Activated T-cell treated with anti-CD3 and anti-CD28 coated beads, Interleukin-2, amount 50 U/mL, for 4 hours (primary cell): ENCODE results near the gene FZD2. TPM values are rescaled to one million over a fixed set of nuclear protein-coding genes. Genes with fewer than 3 reads are reported as not detected.
A peak's percentile ranks its signal among the peaks of the same experiment; 100 is the strongest.
"Not testable (repeated sequence)": the region's sequence is repeated elsewhere in the genome, so short reads cannot be mapped to it uniquely, and the experiment has no call there.

Source experiments
- ATAC-seq, 2 donors: fragments of 200-7000 bp; cut with Tn5 transposase; one replicate each; pipeline ENCODE4 v1.10.0; 2021
- DNase-seq: peaks from one replicate; pipeline ENCODE4 v3.0.0-alpha.2; 2020
- H3K27me3 Mint-ChIP-seq: one replicate; pipeline ENCODE4 v1.8.0; 2021; ENCODE audit warnings: low read depth, mixed read lengths
- H3K36me3 Mint-ChIP-seq: one replicate; pipeline ENCODE4 v1.8.0; 2022; ENCODE audit warnings: mixed read lengths; ENCODE audit not compliant: insufficient read depth
- H3K4me1 Mint-ChIP-seq: one replicate; pipeline ENCODE4 v1.8.0; 2021; ENCODE audit warnings: low read depth, mixed read lengths
- H3K4me3 Mint-ChIP-seq: one replicate; pipeline ENCODE4 v1.8.0; 2021; ENCODE audit warnings: mild to moderate bottlenecking, moderate library complexity, mixed read lengths
- H3K9me3 Mint-ChIP-seq: one replicate; pipeline ENCODE4 v1.8.0; 2021; ENCODE audit warnings: mixed read lengths
- total RNA-seq, 3 donors: library from RNA; stranded (reverse); gene quantifications; one replicate each; pipeline ENCODE4 v1.2.1, GENCODE V29; 2021

FZD2 gene
- total RNA-seq, 3 donors from 2014 or later, result 0.08 TPM; not detected in 2

GRCh38 chr17:44558334-44558709 is 1.0 kb downstream of the FZD2 start:
- peaks cover 71% of the 10 kb centered on the region for H3K27me3 Mint-ChIP-seq
- no peaks in the 10 kb centered on the region for H3K9me3 Mint-ChIP-seq
- ATAC-seq, result no peak
- DNase-seq, result no peak
- peaks cover 28% of the 10 kb centered on the region for H3K4me1 Mint-ChIP-seq
- no peaks in the 10 kb centered on the region for H3K36me3 Mint-ChIP-seq
- H3K4me3 Mint-ChIP-seq, result peak overlapping the region; percentile 69

DNA sequence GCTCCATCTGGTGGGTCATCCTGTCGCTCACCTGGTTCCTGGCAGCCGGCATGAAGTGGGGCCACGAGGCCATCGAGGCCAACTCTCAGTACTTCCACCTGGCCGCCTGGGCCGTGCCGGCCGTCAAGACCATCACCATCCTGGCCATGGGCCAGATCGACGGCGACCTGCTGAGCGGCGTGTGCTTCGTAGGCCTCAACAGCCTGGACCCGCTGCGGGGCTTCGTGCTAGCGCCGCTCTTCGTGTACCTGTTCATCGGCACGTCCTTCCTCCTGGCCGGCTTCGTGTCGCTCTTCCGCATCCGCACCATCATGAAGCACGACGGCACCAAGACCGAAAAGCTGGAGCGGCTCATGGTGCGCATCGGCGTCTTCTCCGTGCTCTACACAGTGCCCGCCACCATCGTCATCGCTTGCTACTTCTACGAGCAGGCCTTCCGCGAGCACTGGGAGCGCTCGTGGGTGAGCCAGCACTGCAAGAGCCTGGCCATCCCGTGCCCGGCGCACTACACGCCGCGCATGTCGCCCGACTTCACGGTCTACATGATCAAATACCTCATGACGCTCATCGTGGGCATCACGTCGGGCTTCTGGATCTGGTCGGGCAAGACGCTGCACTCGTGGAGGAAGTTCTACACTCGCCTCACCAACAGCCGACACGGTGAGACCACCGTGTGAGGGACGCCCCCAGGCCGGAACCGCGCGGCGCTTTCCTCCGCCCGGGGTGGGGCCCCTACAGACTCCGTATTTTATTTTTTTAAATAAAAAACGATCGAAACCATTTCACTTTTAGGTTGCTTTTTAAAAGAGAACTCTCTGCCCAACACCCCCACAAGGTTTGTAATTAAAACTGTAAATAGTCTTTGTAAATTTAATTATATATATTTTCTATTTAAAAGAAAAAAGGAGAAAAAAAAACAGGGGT is 1.7 kb downstream of the FZD2 start:
- Mint-ChIP-seq H3K9me3 (no peaks in the 10 kb centered on the region), H3K27me3 (peaks cover 75% of the 10 kb centered on the region), H3K4me1 (peaks cover 28% of the 10 kb centered on the region), H3K36me3 (no peaks in the 10 kb centered on the region), H3K4me3 (peak overlapping the region; percentile 69)
- no peak for ATAC-seq
- DNase-seq, result no peak

GRCh38 chr17:44559634-44560554 is 2.6 kb downstream of the FZD2 start:
- Mint-ChIP-seq H3K4me1 (peaks cover 28% of the 10 kb centered on the region), H3K9me3 (no peaks in the 10 kb centered on the region), H3K4me3 (no peak overlapping the region), H3K27me3 (peaks cover 73% of the 10 kb centered on the region), H3K36me3 (no peaks in the 10 kb centered on the region)
- ATAC-seq (no peak), DNase-seq (no peak)

DNA sequence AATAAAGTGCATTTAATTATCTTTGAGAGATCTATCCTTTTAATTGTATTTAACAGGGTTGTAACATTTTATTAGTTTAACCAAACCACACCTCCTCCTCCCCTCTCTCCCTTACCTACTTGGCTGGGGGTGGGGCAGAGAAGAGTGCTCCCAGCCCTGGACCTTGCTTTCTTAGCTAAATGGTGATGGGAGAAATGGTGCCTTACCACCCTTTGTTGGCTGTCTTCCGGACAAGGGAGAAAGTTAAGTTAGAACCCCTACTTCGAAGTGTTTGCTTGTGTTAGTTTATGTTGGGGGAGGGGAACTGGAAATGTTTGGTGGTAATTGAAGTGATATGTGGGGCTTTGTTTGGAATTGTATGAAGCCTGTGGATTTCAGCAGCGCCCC is 3.9 kb downstream of the FZD2 start:
- H3K36me3 Mint-ChIP-seq, result no peaks in the 10 kb centered on the region
- ATAC-seq, result no peak
- H3K9me3 Mint-ChIP-seq, result peaks cover 4% of the 10 kb centered on the region
- no peak for DNase-seq
- H3K4me3 Mint-ChIP-seq, result no peak overlapping the region
- H3K27me3 Mint-ChIP-seq, result peaks cover 62% of the 10 kb centered on the region
- peaks cover 22% of the 10 kb centered on the region for H3K4me1 Mint-ChIP-seq

DNA sequence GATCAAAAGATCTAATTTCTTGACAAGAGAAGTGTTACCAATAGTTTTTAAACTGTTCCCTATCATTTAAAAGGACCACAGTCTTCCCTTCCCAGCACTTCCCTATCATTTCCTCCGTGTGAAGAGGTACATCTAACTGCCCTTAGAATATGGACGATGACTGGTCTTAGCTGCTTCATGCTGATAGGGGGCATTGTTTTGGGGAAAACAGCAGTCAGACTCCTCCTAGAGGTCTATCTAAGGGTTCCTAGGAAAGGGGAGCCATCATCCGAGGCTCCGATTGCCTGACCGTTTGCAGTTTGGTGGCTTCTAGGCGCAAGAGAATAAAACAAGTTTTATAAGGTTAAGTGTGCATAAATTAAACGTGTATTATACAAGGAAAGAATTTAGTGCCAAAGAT is 7.1 kb downstream of the FZD2 start:
- no peaks in the 10 kb centered on the region for H3K36me3 Mint-ChIP-seq
- DNase-seq, result no peak
- H3K4me1 Mint-ChIP-seq, result peaks cover 4% of the 10 kb centered on the region
- no peak overlapping the region for H3K4me3 Mint-ChIP-seq
- ATAC-seq, result no peak
- peaks cover 4% of the 10 kb centered on the region for H3K9me3 Mint-ChIP-seq
- peaks cover 40% of the 10 kb centered on the region for H3K27me3 Mint-ChIP-seq

- peaks cover 4% of the 10 kb centered on the region for H3K4me1 Mint-ChIP-seq
- H3K36me3 Mint-ChIP-seq, result no peaks in the 10 kb centered on the region
- peaks cover 4% of the 10 kb centered on the region for H3K9me3 Mint-ChIP-seq
- peaks cover 25% of the 10 kb centered on the region for H3K27me3 Mint-ChIP-seq
- ATAC-seq, result no peak
- no peak for DNase-seq
- H3K4me3 Mint-ChIP-seq, result no peak overlapping the region
Measured at GRCh38 chr17:44565866-44566443, 8.7 kb downstream of the FZD2 start.

DNA sequence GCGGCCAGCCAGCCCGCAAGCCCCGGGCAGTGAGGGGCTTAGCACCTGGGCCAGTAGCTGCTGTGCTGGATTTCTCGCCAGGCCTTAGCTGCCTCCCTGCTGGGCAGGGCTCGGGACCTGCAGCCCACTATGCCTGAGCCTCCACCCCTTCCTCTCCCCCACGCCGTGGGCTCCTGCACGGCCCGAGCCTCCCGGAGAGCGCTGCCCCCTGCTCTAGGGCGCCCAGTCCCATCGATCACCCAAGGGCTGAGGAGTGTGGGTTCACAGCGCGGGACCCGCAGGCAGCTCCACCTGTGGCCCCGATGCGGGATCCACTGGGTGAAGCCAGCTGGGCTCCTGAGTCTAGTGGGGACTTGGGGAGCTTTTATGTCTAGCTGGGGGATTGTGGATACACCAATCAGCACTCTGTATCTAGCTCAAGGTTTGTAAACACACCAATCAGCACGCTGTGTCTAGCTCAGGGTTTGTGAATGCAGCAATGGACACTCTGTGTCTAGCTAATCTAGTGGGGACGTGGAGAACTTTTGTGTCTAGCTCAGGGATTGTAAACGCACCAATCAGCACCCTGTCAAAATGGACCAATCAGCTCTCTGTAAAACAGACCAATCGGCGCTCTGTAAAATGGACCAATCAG is 11.1 kb downstream of the FZD2 start:
- not testable (repeated sequence) for DNase-seq, ATAC-seq, H3K36me3 Mint-ChIP-seq, H3K9me3 Mint-ChIP-seq, H3K4me3 Mint-ChIP-seq, H3K4me1 Mint-ChIP-seq, H3K27me3 Mint-ChIP-seq

GRCh38 chr17:44568945-44569858 is 11.9 kb downstream of the FZD2 start:
- DNase-seq, result no peak

GRCh38 chr17:44572801-44573200 is 15.5 kb downstream of the FZD2 start:
- H3K4me1 Mint-ChIP-seq, result peaks cover 4% of the 10 kb centered on the region
- no peaks in the 10 kb centered on the region for H3K36me3 Mint-ChIP-seq
- ATAC-seq (no peak), DNase-seq (no peak)
- peaks cover 14% of the 10 kb centered on the region for H3K27me3 Mint-ChIP-seq
- H3K4me3 Mint-ChIP-seq, result no peak overlapping the region
- no peaks in the 10 kb centered on the region for H3K9me3 Mint-ChIP-seq

More at GRCh38 chr17:44568945-44569858, 11.9 kb downstream of the FZD2 start:
- peaks cover 6% of the 10 kb centered on the region for H3K27me3 Mint-ChIP-seq
- H3K9me3 Mint-ChIP-seq, result peaks cover 4% of the 10 kb centered on the region
- H3K4me1 Mint-ChIP-seq, result peaks cover 4% of the 10 kb centered on the region
- H3K4me3 Mint-ChIP-seq, result peak overlapping the region; percentile 31
- H3K36me3 Mint-ChIP-seq, result no peaks in the 10 kb centered on the region
- no peak for ATAC-seq

DNA sequence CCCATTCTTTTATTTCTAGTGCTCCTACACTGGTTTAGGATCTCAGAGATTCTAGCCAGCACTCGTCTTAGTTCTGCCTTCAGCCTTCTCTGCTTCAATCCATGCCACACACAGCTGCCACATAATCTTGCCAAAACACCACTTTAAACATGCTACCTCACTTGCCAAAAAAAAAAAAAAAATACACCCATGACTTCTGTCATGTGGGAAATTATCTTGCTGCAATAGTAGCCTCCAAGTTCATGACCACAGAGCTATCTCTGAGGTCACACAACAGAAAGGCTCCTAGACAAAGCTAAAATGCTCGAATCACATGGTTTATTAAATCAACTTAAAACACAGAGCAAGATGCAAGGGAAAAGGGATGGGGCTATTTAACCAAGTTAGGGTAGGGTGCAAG is 18.1 kb downstream of the FZD2 start:
- no peaks in the 10 kb centered on the region for H3K9me3 Mint-ChIP-seq
- no peak overlapping the region for H3K4me3 Mint-ChIP-seq
- no peaks in the 10 kb centered on the region for H3K4me1 Mint-ChIP-seq
- peaks cover 23% of the 10 kb centered on the region for H3K27me3 Mint-ChIP-seq
- ATAC-seq, result no peak
- no peaks in the 10 kb centered on the region for H3K36me3 Mint-ChIP-seq
- no peak for DNase-seq

DNA sequence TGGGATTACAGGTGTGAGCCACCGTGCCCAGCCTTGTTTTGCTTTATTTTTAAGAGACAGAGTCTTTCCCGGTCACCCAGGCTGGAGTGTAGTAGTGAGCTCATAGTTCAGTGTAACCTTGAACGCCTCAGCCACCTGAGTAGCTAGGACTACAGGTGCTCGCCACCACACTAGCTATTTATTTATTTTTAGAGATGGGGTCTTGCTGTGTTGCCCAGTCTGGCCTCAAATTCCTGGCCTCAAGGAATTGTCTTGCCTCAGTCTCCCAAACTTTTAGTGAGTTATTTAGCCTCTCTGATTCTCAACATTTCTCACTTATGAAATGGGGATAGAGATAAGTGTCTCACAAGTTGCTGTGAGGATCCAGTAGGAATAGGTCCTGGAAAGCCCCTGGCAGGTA is 21.7 kb downstream of the FZD2 start:
- no peaks in the 10 kb centered on the region for H3K36me3 Mint-ChIP-seq
- H3K4me1 Mint-ChIP-seq, result no peaks in the 10 kb centered on the region
- H3K27me3 Mint-ChIP-seq, result peaks cover 33% of the 10 kb centered on the region
- no peak overlapping the region for H3K4me3 Mint-ChIP-seq
- ATAC-seq (no peak), DNase-seq (no peak)
- no peaks in the 10 kb centered on the region for H3K9me3 Mint-ChIP-seq

DNA sequence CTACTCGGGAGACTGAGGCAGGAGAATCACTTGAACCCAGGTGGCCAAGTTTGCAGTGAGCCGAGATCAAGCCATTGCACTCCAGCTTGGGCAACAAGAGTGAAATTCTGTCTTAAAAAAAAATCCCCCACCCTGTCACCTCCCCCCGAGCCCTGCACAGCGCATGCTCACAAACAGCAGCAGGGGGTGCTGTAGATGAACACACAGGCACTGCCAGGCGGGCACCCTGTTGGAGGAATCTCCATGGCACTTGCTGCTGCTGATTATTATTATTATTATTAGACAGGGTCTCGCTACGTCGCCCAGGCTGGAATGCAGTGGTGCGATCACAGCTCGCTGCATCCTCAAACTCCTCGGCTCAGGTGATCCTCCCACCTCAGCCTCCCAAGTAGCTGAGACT is 24.6 kb downstream of the FZD2 start:
- Mint-ChIP-seq H3K9me3 (no peaks in the 10 kb centered on the region), H3K27me3 (peaks cover 28% of the 10 kb centered on the region), H3K4me3 (no peak overlapping the region), H3K36me3 (no peaks in the 10 kb centered on the region), H3K4me1 (no peaks in the 10 kb centered on the region)
- DNase-seq, result no peak
- no peak for ATAC-seq

- H3K9me3 Mint-ChIP-seq, result no peaks in the 10 kb centered on the region
- H3K4me1 Mint-ChIP-seq, result no peaks in the 10 kb centered on the region
- peaks cover 24% of the 10 kb centered on the region for H3K27me3 Mint-ChIP-seq
- DNase-seq (no peak), ATAC-seq (no peak)
- H3K36me3 Mint-ChIP-seq, result no peaks in the 10 kb centered on the region
- H3K4me3 Mint-ChIP-seq, result no peak overlapping the region
Measured at GRCh38 chr17:44584443-44584842, 27.2 kb downstream of the FZD2 start.
